ENCODE results near the gene PHLPP1. TPM values are rescaled to one million over a fixed set of nuclear protein-coding genes. Genes with fewer than 3 reads are reported as not detected.

The PHLPP1 gene
- total RNA-seq, 1 experiment from 2014 or later: 39.9 TPM

GRCh38 chr18:62776024-62776570, 60.8 kb downstream of the PHLPP1 start:
- no peak for TF ChIP-seq CTCF (conservative IDR thresholded peaks at IDR 0.05)
- peaks cover 12% of the 10 kb centered on the region for H3K4me1 ChIP-seq (ENCODE audit: insufficient read depth, low read length)

More at GRCh38 chr18:62776024-62776570, 60.8 kb downstream of the PHLPP1 start:
- H2AFZ ChIP-seq (ENCODE audit: low read length): no peak overlapping the region
- Mint-ChIP-seq H3K4me1 (peaks cover 64 to 65% of the 10 kb centered on the region in 2 experiments), H3K27ac (no peak overlapping the region), H3K36me3 (ENCODE audit: insufficient read depth in 1 of 3, low read depth in 3 of 3) (peaks cover 0 to 9% (median 5%) of the 10 kb centered on the region in 3 experiments; a peak in 3 of 7 replicates), H3K4me3 (no peak overlapping the region), H3K27me3 (ENCODE audit: low read depth) (no peaks in the 10 kb centered on the region), H3K9me3 (no peaks in the 10 kb centered on the region)
- no peak overlapping the region for H3K14ac ChIP-seq (ENCODE audit: insufficient read depth, low read length)
- H4K91ac ChIP-seq (ENCODE audit: insufficient read length, low read depth, low read length): no peak overlapping the region
- no peaks in the 10 kb centered on the region for H3K23me2 ChIP-seq (ENCODE audit: insufficient read length, low read depth, low read length, poor library complexity, severe bottlenecking)
- no peaks in the 10 kb centered on the region for H3K9me3 ChIP-seq (ENCODE audit: control insufficient read depth, low read depth, low read length)
- H3K79me1 ChIP-seq (ENCODE audit: insufficient read depth, low read depth, low read length, poor library complexity, severe bottlenecking): peaks cover under 1% of the 10 kb centered on the region
- H2BK120ac ChIP-seq (ENCODE audit: low read depth, low read length, poor library complexity, severe bottlenecking): no peak overlapping the region
- no peak overlapping the region for H4K5ac ChIP-seq (ENCODE audit: insufficient read length, low read depth, low read length)
- no peaks in the 10 kb centered on the region for H4K20me1 ChIP-seq (ENCODE audit: control insufficient read depth, insufficient read depth, insufficient read length)
- H3K4me2 ChIP-seq (ENCODE audit: insufficient read depth, insufficient read length, low read length): no peak overlapping the region
- no peak overlapping the region for H3T11ph ChIP-seq (ENCODE audit: low read length)
- no peak overlapping the region for H3K4ac ChIP-seq (ENCODE audit: low read depth, low read length)
- H4K8ac ChIP-seq (replicated peaks; ENCODE audit: insufficient read length, low read depth, low read length): no peak overlapping the region
- no peak overlapping the region for H3K9ac ChIP-seq (ENCODE audit: extremely low read depth, insufficient read length, low read length)
- no peak for DNase-seq
- no peak overlapping the region for H2BK5ac ChIP-seq (ENCODE audit: insufficient read length, low read length)
- H3K27me3 ChIP-seq (ENCODE audit: insufficient read depth, low read length): no peaks in the 10 kb centered on the region
- H2BK20ac ChIP-seq (ENCODE audit: low read depth, low read length, poor library complexity, severe bottlenecking): no peak overlapping the region
- WGBS (ENCODE audit: extremely low coverage, insufficient read length, low lambda C conversion rate): no CpG with 5 or more reads among the region's 2 CpGs
- H2BK15ac ChIP-seq (ENCODE audit: low read depth, low read length): no peak overlapping the region
- no peak overlapping the region for H3K27ac ChIP-seq (ENCODE audit: insufficient read length, low read depth, low read length)
- no peak overlapping the region for H2AK5ac ChIP-seq (ENCODE audit: insufficient read length, low read length)
- H3K79me2 ChIP-seq (ENCODE audit: insufficient read depth, low read length): peaks cover 55% of the 10 kb centered on the region; the same call in 1 of the 2 replicates
- H3K23ac ChIP-seq (ENCODE audit: insufficient read length, low read depth, low read length): no peak overlapping the region
- no peak overlapping the region for H3K18ac ChIP-seq (ENCODE audit: insufficient read length, low read depth, low read length)
- no peak overlapping the region for H2BK12ac ChIP-seq (ENCODE audit: insufficient read length, low read depth, low read length)
- H3K56ac ChIP-seq (ENCODE audit: insufficient read length, low read depth, low read length): no peak overlapping the region

All from H9 (cell line).